H1 (cell line): ENCODE results near the gene CCDC196. TPM values are rescaled to one million over a fixed set of nuclear protein-coding genes. Genes with fewer than 3 reads are reported as not detected.

Experiments used
- CTCF ChIA-PET: fragments of 300-600 bp; sonication (Branson Sonifier 250); formaldehyde crosslinking; loops from one replicate; lab custom pipeline; 2021; ENCODE audit not compliant: partially characterized antibody; lab: Charles Lee
- POLR2A ChIA-PET: fragments of 300-600 bp; sonication (Branson Sonifier 250); formaldehyde crosslinking; loops from one replicate; lab custom pipeline; 2021; ENCODE audit warnings: inconsistent platforms; ENCODE audit not compliant: partially characterized antibody; lab: Charles Lee
- DNase-seq, 2 experiments: peaks; one replicate each; pipeline versions ENCODE4 v3.0.0 to v3.0.0-alpha.2; 2010 to 2022; ENCODE audit warnings: low spot score in 2 of 2, low read depth in 1 of 2, mixed read lengths in 1 of 2
- FAIRE-seq: peaks from 2 replicates; lab custom pipeline; 2011; peaks lifted over from hg19 to GRCh38; lab: Jason Lieb, UNC
- H2AFZ ChIP-seq: 2 replicates; pipeline ENCODE4 v1.8.1; 2012; ENCODE audit warnings: low read length, inconsistent platforms
- H2AK5ac ChIP-seq: 2 replicates; pipeline ENCODE4 v1.6.1; 2013; ENCODE audit warnings: low read depth, low read length
- H2BK120ac ChIP-seq: replicated peaks from 2 replicates; pipeline ENCODE3; 2013; ENCODE audit warnings: low read depth, low read length, inconsistent platforms
- H2BK12ac ChIP-seq: 2 replicates; pipeline ENCODE4 v1.6.1; 2013; ENCODE audit warnings: low read depth, low read length
- H2BK15ac ChIP-seq: 2 replicates; pipeline ENCODE4 v1.6.1; 2013; ENCODE audit warnings: low read length
- H2BK20ac ChIP-seq: 2 replicates; pipeline ENCODE4 v1.6.1; 2013; ENCODE audit warnings: low read length
- H2BK5ac ChIP-seq: 2 replicates; pipeline ENCODE4 v1.6.1; 2013; ENCODE audit warnings: low read depth, low read length
- H3K14ac ChIP-seq: 2 replicates; pipeline ENCODE4 v1.6.1; 2013; ENCODE audit warnings: inconsistent platforms; ENCODE audit not compliant: insufficient read length
- H3K18ac ChIP-seq: 2 replicates; pipeline ENCODE4 v1.6.1; 2013; ENCODE audit warnings: low read length; ENCODE audit errors: extremely low read depth
- H3K23ac ChIP-seq: 2 replicates; pipeline ENCODE4 v1.6.1; 2013; ENCODE audit warnings: inconsistent platforms; ENCODE audit not compliant: insufficient read length
- H3K23me2 ChIP-seq: 2 replicates; pipeline ENCODE4 v1.6.1; 2013; ENCODE audit warnings: low read depth, low read length
- H3K27ac ChIP-seq: 2 replicates; pipeline ENCODE4 v1.6.1; 2011; ENCODE audit warnings: low read depth, low read length, inconsistent platforms
- H3K27me3 ChIP-seq, 4 experiments: replicated peaks in 1 of 4; 1 replicate in 1 of 4; 2 replicates in 3 of 4; pipeline versions ENCODE4 v1.6.1 to v1.8.1; 2011 to 2013; ENCODE audit warnings: low read length in 3 of 4, mild to moderate bottlenecking in 3 of 4, inconsistent platforms in 2 of 4, mixed read lengths in 2 of 4, moderate library complexity in 1 of 4; ENCODE audit not compliant: control insufficient read depth in 3 of 4, insufficient read depth in 3 of 4; ENCODE audit errors: extremely low read depth in 1 of 4
- H3K36me3 ChIP-seq, 4 experiments: 2 replicates each; pipeline versions ENCODE4 v1.6.1 to v1.8.1; 2011 to 2013; ENCODE audit warnings: mild to moderate bottlenecking in 4 of 4, low read length in 3 of 4, moderate library complexity in 2 of 4, control low read depth in 1 of 4, inconsistent platforms in 1 of 4; ENCODE audit not compliant: insufficient read depth in 4 of 4, control insufficient read depth in 2 of 4
- H3K4ac ChIP-seq: replicated peaks from 2 replicates; pipeline ENCODE3; 2013; ENCODE audit warnings: low read length, low read depth, mixed read lengths, inconsistent platforms; ENCODE audit not compliant: insufficient read length
- H3K4me1 ChIP-seq, 4 experiments: replicated peaks in 1 of 4; 1 replicate in 1 of 4; 2 replicates in 3 of 4; pipeline versions ENCODE4 v1.6.1 to v1.8.1; 2011 to 2013; ENCODE audit warnings: low read length in 3 of 4, inconsistent platforms in 2 of 4, mixed read lengths in 1 of 4; ENCODE audit not compliant: insufficient read depth in 4 of 4, control insufficient read depth in 3 of 4
- H3K4me2 ChIP-seq, 2 experiments: 2 replicates each; pipeline versions ENCODE4 v1.6.1 to v1.8.1; 2011 to 2013; ENCODE audit warnings: low read depth in 2 of 2, low read length in 2 of 2, control low read depth in 1 of 2, inconsistent platforms in 1 of 2, mild to moderate bottlenecking in 1 of 2; ENCODE audit not compliant: insufficient read depth in 1 of 2
- H3K4me3 ChIP-seq, 4 experiments: fragments of 200-600, 300-600 bp in 1 of 4; sonication (generic), shearing (Covaris generic), sonication (Bioruptor Twin) in 1 of 4; 2 replicates each; pipeline versions ENCODE4 v1.5.1 to v1.8.1; 2011 to 2016; ENCODE audit warnings: low read length in 4 of 4, low read depth in 3 of 4, control low read depth in 2 of 4, inconsistent platforms in 2 of 4, mild to moderate bottlenecking in 2 of 4, mixed read lengths in 1 of 4, moderate library complexity in 1 of 4; ENCODE audit not compliant: insufficient read depth in 2 of 4; ENCODE audit errors: extremely low read depth in 1 of 4
- H3K56ac ChIP-seq: replicated peaks from 2 replicates; pipeline ENCODE3; 2013; ENCODE audit warnings: low read depth, mild to moderate bottlenecking, mixed read lengths, low read length, inconsistent platforms; ENCODE audit not compliant: insufficient read length
- H3K79me1 ChIP-seq: 2 replicates; pipeline ENCODE4 v1.6.1; 2013; ENCODE audit warnings: low read depth, low read length, control low read depth
- H3K79me2 ChIP-seq, 2 experiments: 2 replicates each; pipeline versions ENCODE4 v1.6.1 to v1.8.1; 2012 to 2013; ENCODE audit warnings: low read length in 2 of 2, mild to moderate bottlenecking in 2 of 2, inconsistent platforms in 1 of 2; ENCODE audit not compliant: insufficient read depth in 2 of 2, control insufficient read depth in 1 of 2
- H3K9ac ChIP-seq, 4 experiments: replicated peaks in 1 of 4; 1 replicate in 1 of 4; 2 replicates in 3 of 4; pipeline versions ENCODE4 v1.6.1 to v1.8.1; 2011 to 2013; ENCODE audit warnings: low read depth in 3 of 4, low read length in 3 of 4, control low read depth in 2 of 4, mild to moderate bottlenecking in 2 of 4, moderate library complexity in 2 of 4, inconsistent platforms in 1 of 4; ENCODE audit errors: extremely low read depth in 1 of 4
- H3K9me3 ChIP-seq, 2 experiments: 2 replicates each; pipeline versions ENCODE4 v1.6.1 to v1.8.1; 2012 to 2013; ENCODE audit warnings: mild to moderate bottlenecking in 2 of 2, moderate library complexity in 2 of 2, control low read depth in 1 of 2, inconsistent platforms in 1 of 2, low read depth in 1 of 2, low read length in 1 of 2, mixed read lengths in 1 of 2; ENCODE audit not compliant: insufficient read depth in 2 of 2
- H4K20me1 ChIP-seq, 2 experiments: replicated peaks in 1 of 2; 2 replicates each; pipeline versions ENCODE3 to v1.8.1; 2011 to 2013; ENCODE audit warnings: inconsistent platforms in 2 of 2, low read length in 2 of 2, mild to moderate bottlenecking in 1 of 2; ENCODE audit not compliant: insufficient read depth in 2 of 2, control insufficient read depth in 1 of 2
- H4K5ac ChIP-seq: 2 replicates; pipeline ENCODE4 v1.6.1; 2013; ENCODE audit warnings: low read length, low read depth, mixed read lengths, inconsistent platforms; ENCODE audit not compliant: insufficient read length
- H4K8ac ChIP-seq: 2 replicates; pipeline ENCODE4 v1.8.0; 2013; ENCODE audit warnings: mild to moderate bottlenecking, moderate library complexity, low read length, inconsistent platforms; ENCODE audit not compliant: insufficient read depth; ENCODE audit errors: extremely low read depth
- H4K91ac ChIP-seq: replicated peaks from 2 replicates; pipeline ENCODE3; 2013; ENCODE audit warnings: low read length, mixed read lengths, inconsistent platforms; ENCODE audit not compliant: insufficient read length
- BCL11A ChIP-seq, 2 experiments: IDR thresholded peaks; one replicate each; pipeline ENCODE4 v1.6.1; 2011; ENCODE audit warnings: low read depth in 2 of 2, low read length in 2 of 2, mild to moderate bottlenecking in 2 of 2
- CBX5 ChIP-seq: fragments of 300-800, 300-1000 bp; sonication (generic); IDR thresholded peaks from 2 replicates; pipeline ENCODE4 v1.7.1; 2016; ENCODE audit warnings: antibody characterized with exemption, low read length, low read depth
- EGR1 ChIP-seq: IDR thresholded peaks from 2 replicates; pipeline ENCODE4 v1.6.1; 2011; ENCODE audit warnings: low read depth, low read length, borderline replicate concordance
- HDAC2 ChIP-seq, 2 experiments: fragments of 300-600 bp in 1 of 2; sonication (generic) in 1 of 2; IDR thresholded peaks; 2 replicates each; pipeline ENCODE4 v1.6.1; 2011 to 2012; ENCODE audit warnings: low read depth in 2 of 2, low read length in 2 of 2, mild to moderate bottlenecking in 2 of 2, moderate library complexity in 2 of 2, borderline replicate concordance in 1 of 2, inconsistent platforms in 1 of 2
- HDAC6 ChIP-seq: IDR thresholded peaks from one replicate; pipeline ENCODE4 v1.7.1; 2012; ENCODE audit warnings: low read depth, mild to moderate bottlenecking, inconsistent platforms, low read length, moderate library complexity
- RBBP5 ChIP-seq: IDR thresholded peaks from 2 replicates; pipeline ENCODE4 v1.7.1; 2012; ENCODE audit warnings: low read depth, mild to moderate bottlenecking, inconsistent platforms, low read length, moderate library complexity, borderline replicate concordance
- SAP30 ChIP-seq: fragments of 300-600 bp; sonication (generic); IDR thresholded peaks from 2 replicates; pipeline ENCODE4 v1.7.1; 2012; ENCODE audit warnings: low read length, moderate library complexity, mild to moderate bottlenecking, inconsistent platforms; ENCODE audit not compliant: insufficient read depth, insufficient replicate concordance
- SIRT6 ChIP-seq: IDR thresholded peaks from one replicate; pipeline ENCODE4 v1.7.1; 2012; ENCODE audit warnings: low read length, inconsistent platforms
- SP1 ChIP-seq: IDR thresholded peaks from 2 replicates; pipeline ENCODE4 v1.6.1; 2011; ENCODE audit warnings: low read depth, low read length
- TAF1 ChIP-seq: IDR thresholded peaks from 2 replicates; pipeline ENCODE4 v1.6.1; 2011; ENCODE audit warnings: mild to moderate bottlenecking, low read depth, low read length
- WGBS, 2 experiments: shearing (Covaris generic) in 1 of 2; methylation state at CpG; one replicate each; pipeline versions ENCODE4 v1.1.6 to v1.1.7; 2013 to 2015; ENCODE audit warnings: low lambda C conversion rate in 2 of 2, mixed read lengths in 2 of 2, inconsistent platforms in 1 of 2, low coverage in 1 of 2, missing lambda C conversion rate in 1 of 2; ENCODE audit not compliant: insufficient replicate concordance in 2 of 2, insufficient coverage in 1 of 2, insufficient read length in 1 of 2; ENCODE audit errors: extremely low coverage in 1 of 2, missing lambda C conversion rate in 1 of 2; 5-methylcytosine and 5-hydroxymethylcytosine counted together
- polyA plus RNA-seq, 7 experiments: library from polyadenylated mRNA; depleted of rRNA in 3 of 7; stranded (reverse) in 5 of 7; unstranded in 2 of 7; fragments of >200 nt in 5 of 7; fragments of 200-250 nt in 2 of 7; gene quantifications; 1 replicate in 5 of 7; 2 replicates in 1 of 7; 4 replicates in 1 of 7; pipeline versions ENCODE4 v1.2.1 to v1.2.3, GENCODE V29; 2011 to 2013; ENCODE audit warnings: missing spikeins in 2 of 7, mixed read lengths in 2 of 7
- total RNA-seq: library from RNA; stranded (reverse); fragmentation: NEBNext Ultra II Directional; extraction: Animal tissue kit (Norgen Biotek cat#: 25700); gene quantifications from 2 replicates; pipeline ENCODE4 v1.2.1, GENCODE V29; 2021
- TF ChIP-seq, protein P1 (sequence below): IDR thresholded peaks from 2 replicates; pipeline ENCODE4 v1.6.1; 2012; ENCODE audit warnings: low read length, inconsistent platforms

CCDC196 gene
- total and polyA plus RNA-seq, 2 of the 8 experiments (the other 6 are each of a cell fraction or from before 2014, with no cell fraction given) = not detected

DNA sequence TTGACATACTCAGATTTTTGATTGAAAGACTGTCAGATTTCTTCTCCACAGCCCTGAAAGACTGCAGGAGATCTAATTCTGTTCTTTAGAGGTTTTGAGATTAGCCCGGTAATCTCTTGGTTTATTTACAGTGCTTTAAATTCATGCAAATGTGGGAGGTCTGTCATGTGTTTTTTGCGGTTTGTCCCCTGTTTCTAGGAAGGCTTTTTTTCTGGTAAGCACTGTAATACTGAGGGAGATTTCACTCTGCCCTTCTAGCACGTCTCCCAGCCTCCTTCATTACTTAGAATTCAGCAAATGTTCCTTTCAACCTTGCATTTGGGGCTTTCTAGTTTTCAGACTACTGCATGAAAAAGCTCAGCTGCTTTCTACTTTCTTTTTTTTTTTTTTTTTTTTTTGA, 52.9 kb downstream of the CCDC196 start:
- ChIA-PET CTCF (no interaction called here), POLR2A (no interaction called here)
- Histone ChIP-seq H3K79me2 (peaks cover 0 to 52% of the 10 kb centered on the region in 2 experiments; a peak in 2 of 4 replicates), H3K9ac (no peak overlapping the region), H3K4me1 (no peaks in the 10 kb centered on the region; a peak in 1 of 7 replicates), H4K91ac (no peak overlapping the region), H3K4ac (no peak overlapping the region), H3K4me3 (no peak overlapping the region), H2AFZ (no peak overlapping the region), H2AK5ac (no peak overlapping the region), H3K79me1 (peaks cover 5% of the 10 kb centered on the region; the same call in 1 of the 2 replicates), H3K23ac (no peak overlapping the region), H4K8ac (no peak overlapping the region), H3K9me3 (no peaks in the 10 kb centered on the region), H4K5ac (no peak overlapping the region), H3K36me3 (no peaks in the 10 kb centered on the region), H3K27ac (no peak overlapping the region), H2BK15ac (no peak overlapping the region), H3K4me2 (no peak overlapping the region), H3K18ac (no peak overlapping the region), H2BK120ac (no peak overlapping the region), H3K27me3 (no peaks in the 10 kb centered on the region), H3K14ac (no peak overlapping the region), H3K23me2 (no peaks in the 10 kb centered on the region), H2BK12ac (no peak overlapping the region), H4K20me1 (no peaks in the 10 kb centered on the region), H2BK5ac (no peak overlapping the region), H2BK20ac (no peak overlapping the region), H3K56ac (no peak overlapping the region)
- FAIRE-seq (no peak), DNase-seq (no peak)
- TF ChIP-seq TAF1 (no peak), EGR1 (no peak), BCL11A (IDR thresholded peaks at IDR 0.05; ENCODE audit: low read depth in 2 of 2, low read length in 2 of 2) (no peak), HDAC2 (IDR thresholded peaks at IDR 0.05; ENCODE audit: borderline replicate concordance in 1 of 2, low read depth in 2 of 2, low read length in 2 of 2) (no peak), SAP30 (no peak), SIRT6 (no peak), HDAC6 (no peak), CBX5 (no peak), SP1 (no peak), RBBP5 (no peak)
- TF ChIP-seq, protein P1, sequence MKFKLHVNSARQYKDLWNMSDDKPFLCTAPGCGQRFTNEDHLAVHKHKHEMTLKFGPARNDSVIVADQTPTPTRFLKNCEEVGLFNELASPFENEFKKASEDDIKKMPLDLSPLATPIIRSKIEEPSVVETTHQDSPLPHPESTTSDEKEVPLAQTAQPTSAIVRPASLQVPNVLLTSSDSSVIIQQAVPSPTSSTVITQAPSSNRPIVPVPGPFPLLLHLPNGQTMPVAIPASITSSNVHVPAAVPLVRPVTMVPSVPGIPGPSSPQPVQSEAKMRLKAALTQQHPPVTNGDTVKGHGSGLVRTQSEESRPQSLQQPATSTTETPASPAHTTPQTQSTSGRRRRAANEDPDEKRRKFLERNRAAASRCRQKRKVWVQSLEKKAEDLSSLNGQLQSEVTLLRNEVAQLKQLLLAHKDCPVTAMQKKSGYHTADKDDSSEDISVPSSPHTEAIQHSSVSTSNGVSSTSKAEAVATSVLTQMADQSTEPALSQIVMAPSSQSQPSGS = no peak
- WGBS, 2 experiments = 89% methylated on average over 3 of the region's 3 CpGs; no CpG with 5 or more reads in 1 of the 2 experiments
